HG02759 (cell line): ENCODE data around the gene ZMIZ1.

ENCODE experiments used
- ATAC-seq: cut with Tn5 transposase; IDR thresholded peaks from one replicate; pipeline ENCODE4 v1.9.1; 2021; ENCODE audit warnings: mild to moderate bottlenecking, moderate library complexity; ENCODE audit not compliant: unreplicated experiment

ZMIZ1 gene

DNA sequence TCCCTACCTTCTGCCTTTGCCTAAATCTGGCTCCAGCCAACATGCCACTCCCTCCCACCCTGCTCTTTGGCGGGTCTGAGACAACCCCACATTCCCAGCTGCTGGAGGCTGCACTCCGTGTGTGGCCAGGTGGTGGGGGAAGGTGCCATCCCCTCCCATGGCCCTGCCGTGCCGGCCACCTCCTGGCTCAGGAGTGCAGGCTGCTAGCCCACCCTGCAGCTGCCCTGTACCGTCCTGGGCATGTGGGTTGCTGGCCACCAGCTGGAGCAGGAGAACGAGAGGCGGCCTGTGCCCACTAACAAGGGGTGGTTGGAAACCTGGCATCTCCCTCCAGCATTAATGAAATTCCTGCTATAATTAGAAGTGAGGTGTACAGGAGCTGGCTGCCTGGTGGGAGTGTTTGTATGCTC is 97.6 kb downstream of the ZMIZ1 start:
- no peak for ATAC-seq

DNA sequence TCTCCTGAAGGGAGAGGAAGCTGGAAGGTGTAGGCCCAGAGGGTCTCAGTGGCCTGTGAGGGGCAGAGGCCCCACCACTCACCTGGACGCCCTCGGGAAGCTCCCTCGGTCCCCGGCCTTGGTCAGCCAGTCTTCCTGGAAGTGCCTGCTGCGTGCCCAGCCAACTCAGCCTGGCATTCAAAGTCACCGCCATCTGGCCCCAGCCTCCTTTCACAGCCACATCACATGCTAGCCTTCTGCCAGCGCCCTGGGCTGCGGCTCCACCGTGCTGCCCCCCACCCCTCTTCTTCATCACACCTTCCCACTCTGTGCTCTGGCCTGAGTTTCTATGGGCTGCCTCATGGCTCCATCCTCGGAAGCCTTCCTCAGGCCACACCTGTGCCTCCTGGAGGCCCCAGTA is 98.0 kb downstream of the ZMIZ1 start:
- ATAC-seq: no peak

DNA sequence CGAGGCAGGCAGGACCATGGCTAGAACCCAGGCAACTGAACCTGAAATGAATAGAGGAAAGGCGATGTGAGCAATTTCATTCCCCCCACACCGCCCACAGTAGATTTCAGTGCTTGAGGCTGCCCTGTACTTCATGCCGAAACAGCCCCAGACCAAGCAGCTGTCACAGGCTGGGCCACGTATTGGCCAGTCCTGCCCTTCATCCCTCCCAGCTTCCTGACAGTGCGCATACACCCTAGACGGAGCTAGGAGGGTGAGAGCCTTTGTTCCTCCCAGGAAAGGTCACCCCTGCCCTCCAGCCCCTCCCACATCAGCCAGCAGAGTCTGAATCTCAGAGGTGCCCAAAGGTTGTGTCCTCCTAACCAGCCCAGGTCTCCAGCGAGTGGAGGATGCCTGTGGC is 98.8 kb downstream of the ZMIZ1 start:
- no peak for ATAC-seq

DNA sequence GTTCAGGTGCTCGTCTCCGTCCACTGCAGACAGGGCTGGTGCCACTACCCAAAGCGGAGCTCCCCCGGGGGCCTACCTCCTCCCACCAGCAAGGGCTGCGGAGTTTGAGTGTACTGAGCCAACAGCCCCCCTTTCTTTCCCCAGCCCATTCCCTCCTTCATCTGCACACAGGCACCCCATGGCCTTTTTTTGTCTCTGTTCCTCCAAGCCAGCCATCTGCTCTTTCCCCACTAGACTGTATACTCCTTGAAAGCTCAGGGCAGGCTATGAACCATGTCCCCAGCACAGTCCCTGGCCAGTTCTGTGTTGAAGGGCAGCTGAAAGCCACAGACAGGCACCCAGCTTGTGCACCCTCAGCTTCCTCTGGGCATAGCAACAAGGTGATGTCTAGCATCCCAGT is 99.4 kb downstream of the ZMIZ1 start:
- no peak for ATAC-seq

DNA sequence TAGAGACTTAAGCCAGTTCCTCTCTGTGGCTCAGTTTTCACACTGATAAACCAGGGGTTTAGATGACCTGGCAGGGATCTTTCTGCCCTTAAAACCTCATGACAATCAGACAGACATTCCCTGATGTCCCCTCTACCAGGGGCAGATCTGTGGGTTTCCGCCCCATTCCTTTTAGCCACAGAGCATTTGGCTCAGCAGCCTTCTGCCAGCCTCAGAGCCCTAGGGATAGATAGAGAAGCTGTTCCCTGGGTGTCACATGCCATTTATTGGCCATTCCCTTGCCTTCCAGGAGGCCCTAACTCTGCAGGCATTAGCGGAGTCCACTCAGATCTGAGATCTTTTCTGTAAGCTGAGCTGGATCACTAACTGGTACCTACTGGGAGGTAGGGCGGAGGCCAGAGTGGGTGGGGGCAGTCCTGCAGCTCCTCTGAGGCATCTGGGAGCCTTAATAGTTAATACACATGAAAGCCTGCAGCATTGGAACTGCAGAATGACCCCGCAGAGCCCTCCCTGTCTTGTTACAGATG is 101.5 kb downstream of the ZMIZ1 start:
- ATAC-seq: no peak

DNA sequence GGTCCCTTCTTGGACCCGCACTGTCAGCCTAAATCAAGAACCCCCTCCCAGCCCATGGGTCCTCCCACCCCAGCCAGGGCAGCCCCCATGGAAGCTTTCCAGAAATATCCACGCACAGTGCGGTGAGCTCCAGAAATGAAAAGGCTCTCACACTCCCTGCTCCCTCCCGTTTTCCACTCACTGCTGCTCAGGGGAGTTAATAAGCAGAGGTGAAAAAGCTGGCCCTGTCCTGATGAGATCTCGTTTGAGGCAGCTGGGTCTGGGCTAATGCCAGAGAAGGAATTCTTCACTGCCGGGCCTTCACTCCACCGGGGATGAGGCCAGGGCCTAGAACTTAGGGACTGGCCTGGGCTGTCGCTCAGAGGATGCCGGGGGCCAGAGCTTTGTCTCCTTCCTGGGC is 102.2 kb downstream of the ZMIZ1 start:
- no peak for ATAC-seq

DNA sequence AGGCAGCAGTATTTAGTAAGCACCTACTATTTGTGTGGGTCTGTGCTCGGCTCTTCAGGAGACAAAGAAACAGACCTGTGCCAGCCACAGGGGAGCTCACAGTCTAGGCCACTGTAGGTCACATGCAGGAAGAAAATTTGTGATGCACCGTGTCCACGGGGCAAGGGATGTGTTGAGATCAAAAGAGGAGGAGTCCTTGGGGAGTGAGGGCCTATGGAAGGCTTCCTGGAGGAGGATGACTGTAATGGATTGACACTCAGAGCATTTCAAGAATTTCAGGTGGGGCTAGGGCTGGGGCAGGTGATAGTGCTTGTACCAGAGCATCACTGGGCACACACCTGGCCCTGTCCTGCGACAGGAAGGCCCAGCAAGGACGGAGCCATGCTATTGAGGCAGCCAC is 102.7 kb downstream of the ZMIZ1 start:
- no peak for ATAC-seq

DNA sequence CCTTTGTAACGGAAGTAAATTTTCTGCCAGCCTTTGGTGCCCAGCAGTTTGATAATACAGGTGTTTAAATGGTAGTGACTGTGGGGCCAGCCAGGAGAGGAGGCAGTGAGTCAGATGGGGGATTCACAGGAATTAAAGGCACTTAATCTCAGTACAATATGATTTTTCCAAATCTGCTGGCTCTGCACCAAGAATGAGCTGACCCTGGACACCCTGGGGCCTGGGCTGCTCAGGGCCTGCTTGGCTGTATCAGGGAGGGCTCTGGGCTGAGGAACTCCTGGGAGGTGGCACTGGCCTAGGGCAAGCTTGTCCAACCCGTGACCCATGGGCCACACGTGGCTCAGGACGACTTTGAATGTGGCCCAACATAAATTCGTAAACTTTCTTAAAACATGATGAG is 104.1 kb downstream of the ZMIZ1 start:
- no peak for ATAC-seq

DNA sequence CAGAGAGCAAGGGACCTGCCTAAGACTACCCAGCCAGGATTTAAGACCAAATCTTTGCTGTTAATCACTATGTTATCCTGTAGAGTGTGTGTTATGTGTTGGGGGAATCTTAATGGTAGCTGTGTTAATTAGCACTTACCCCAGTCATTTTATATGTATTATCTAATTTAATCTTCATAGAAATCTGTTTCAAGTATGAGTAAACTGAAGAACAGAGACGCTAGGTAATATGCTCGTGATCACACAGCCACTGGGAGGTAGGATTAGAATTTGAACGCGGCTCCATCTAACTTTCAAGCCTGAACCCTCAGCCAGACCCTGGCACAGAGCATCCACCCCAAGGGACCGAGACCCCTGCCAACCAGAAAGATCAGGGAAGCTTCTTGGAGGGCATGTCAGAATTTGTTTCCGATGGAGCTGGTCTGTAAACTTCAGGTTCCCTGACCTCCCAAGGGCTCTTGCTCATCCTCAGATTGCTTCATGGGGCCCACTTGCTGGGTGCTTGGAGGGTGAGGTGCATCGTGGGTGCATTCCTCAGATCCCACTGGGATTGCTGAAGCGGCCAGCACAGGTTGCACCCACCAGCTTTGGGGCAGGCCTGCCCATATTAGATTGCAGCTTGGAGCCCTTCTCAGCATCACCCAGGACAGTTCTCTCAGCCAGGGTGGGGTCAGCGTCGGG is 105.0 kb downstream of the ZMIZ1 start:
- ATAC-seq: no peak

DNA sequence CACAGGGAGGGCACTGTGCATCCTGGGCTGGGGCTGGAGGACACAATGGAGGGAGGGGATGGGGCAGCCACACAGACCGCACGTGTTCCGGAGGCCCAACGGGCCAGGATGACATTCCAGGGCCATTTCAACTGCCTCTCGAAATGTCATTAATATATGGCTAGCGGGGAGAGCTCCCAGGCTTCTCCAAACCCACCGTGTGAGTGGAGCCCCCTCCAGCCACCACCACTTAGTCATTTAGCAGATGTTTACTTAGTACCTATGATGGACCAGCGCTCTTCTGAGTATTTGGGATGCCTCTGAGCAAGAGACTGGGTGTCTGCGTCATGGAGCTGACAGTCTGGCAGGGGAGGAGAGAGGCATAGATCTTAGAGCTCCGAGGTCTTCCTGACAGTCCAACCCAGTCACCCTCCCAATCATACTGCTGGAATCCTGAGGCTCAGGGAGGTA is 107.3 kb downstream of the ZMIZ1 start:
- no peak for ATAC-seq

DNA sequence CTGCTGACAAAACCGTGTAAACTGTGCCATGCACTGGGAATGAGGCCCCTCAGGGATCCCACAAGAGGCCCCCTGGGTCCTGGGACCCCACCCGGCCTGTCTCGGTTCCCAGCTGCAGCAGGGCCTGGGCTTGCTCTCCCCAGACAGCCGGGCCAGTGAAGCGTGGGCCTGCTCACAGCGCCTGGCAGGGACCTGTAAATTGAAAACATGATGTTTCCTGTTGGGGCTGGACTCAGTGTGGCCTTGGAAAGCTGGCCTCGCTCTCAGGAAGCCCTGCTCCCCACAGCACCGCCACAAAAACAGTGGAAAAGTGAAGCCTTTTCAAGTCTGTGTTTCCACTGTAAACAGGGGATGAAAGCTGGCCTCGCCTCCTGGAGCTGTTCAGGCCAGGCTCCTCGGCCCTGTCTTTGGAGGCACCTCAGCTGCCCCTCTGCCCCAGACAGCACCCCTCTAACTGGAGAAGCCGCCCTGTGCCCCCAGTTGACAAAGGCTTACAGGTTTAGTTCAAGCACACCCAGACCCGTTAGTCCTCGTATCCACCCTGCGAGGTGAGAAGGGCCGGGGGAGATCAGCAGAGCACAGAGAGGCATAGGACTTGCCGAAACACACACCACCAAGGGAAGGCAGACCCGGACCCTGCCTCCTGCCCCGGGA is 108.3 kb downstream of the ZMIZ1 start:
- ATAC-seq: no peak

DNA sequence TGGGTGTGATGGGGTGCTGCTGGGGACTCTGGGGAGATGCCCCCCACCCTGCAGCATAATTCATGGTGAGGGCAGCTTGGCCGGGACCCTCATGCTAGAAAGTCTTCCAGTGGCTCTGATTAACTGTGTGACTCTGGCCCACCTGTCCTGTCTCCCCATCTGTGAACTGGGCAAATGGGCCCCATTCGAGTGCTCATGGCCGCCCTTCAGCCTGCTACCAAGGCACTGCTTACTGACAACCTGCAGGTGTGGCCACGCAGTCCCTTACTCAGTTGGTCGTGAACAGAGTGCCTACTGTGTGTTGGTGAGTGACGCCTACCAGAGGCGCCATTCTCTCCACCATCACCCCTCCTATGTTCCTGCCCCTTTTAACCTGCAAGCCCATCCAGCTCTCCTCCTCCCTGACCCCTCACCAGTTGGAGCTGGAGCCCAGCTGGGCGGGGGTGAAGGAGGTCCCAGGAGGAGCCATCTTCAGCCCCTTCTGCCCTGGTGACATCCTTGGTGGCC is 109.4 kb downstream of the ZMIZ1 start:
- no peak for ATAC-seq

DNA sequence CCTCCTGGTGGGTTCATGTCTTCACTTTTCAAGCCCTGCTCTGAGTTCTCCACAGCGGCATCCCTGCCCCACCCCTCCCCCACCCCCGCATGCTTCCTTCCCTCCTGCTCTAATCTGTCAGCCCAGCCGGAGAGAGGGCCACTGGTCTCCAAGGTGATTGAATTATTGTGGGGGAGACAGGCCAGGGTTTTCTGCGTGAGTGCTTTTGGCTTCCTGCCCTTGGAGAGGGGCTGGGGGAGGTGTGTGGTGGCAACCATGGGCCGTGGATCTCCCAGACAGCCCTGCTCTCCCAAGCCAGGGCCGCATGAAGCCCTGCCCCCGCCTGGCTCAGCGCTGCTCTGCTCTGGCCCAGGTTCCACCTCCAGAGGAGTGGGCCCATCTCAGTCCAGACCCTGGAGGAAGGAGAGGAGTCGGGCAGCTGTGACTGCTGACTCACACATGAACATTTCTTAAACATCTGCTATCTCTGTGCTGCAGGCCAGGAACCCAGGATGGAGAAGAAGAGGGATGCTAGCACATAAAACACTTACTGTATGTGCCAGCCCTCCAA is 109.9 kb downstream of the ZMIZ1 start:
- no peak for ATAC-seq

DNA sequence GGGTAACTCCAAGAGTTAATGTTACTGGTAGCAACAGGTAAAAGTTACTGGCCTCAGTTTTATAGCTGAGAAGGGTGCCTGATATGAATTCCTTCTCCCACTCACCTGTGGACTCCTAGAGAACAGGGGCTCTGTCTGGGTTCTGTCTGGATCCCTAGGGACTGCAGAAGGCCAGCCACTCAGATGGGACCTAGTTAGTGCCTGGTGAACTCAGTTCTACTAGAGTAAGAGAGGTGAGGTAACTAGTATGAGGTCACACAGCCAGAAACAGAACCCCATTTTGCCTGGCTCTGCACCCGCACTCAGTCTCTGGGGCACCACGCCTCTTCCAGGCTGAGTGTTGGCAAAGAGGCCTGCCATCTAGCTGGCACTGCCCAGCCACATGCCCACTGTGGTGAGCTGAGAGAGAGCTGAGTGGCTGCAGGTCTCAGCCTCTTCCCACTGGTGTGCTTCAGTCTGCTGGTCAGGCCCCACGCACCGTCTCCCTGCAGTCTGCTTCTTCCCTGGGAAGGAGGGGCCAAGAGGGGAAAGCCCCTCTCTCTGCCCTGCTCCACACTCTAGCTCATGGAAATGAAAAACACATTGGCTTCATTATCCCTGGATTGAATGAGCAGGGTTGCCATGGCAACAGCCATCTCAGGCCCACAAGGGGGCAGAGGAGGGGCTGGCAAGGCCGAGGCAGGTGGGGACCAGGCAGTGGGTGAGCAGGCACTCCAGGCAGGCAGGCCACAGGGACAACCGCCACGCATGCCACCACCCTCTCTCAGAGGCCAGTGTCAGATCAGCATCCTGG is 110.6 kb downstream of the ZMIZ1 start:
- no peak for ATAC-seq

DNA sequence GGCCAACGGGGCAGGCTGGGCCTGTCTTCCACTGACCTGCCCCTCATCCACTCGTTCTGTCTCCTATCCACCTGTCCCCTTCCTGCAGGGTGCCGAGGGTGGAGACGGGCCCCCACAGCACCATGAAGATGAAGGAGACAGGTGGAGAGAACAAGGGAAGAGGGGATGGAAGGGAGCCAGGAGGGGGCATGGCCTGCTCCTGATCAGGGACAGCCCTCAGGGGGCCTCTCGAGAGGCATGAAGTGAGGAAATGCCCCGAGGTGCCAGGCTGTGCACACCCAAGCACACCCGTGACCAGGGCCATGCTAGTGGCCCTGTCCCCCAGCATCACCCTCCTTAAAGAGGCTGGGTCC is 111.2 kb downstream of the ZMIZ1 start:
- ATAC-seq: no peak

DNA sequence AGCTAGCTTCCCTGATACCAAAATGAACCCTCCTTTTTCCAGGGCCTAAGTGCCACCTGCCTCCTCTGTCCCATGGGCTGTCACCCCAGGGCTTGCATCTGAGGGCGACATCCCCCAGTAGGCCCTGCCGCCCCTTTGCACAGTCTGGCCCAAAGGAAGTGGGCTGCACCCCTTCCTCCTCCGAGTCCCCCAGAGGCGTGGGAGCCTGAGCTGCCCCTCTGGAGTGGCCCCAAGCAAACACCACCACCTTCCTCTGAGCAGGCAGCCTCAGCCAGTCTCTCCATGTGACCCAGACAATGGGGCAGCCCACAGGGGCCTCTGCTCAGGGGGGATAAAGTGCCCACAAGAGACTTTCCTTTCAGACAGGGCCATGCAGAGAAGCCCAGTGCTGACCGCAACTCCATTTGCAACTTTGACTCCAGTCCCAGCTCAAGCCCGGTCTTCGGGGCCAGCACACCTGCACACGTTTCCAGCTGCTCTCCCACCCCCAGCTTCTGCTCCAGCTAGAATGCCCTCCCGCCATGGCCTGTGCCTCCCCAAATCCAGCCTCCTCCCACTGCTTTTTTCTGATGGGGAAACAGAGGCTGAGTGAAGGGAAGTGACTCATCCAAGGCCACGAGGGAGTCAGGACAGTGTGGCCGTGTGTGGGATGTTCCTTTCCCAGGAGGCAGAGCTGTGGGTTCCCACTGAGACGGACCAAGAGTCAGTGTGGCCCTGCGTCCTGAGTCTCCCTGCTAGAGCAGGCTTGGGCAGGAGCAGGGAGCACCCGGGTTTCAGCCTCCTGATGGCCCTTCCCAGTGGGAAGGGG is 111.9 kb downstream of the ZMIZ1 start:
- no peak for ATAC-seq

DNA sequence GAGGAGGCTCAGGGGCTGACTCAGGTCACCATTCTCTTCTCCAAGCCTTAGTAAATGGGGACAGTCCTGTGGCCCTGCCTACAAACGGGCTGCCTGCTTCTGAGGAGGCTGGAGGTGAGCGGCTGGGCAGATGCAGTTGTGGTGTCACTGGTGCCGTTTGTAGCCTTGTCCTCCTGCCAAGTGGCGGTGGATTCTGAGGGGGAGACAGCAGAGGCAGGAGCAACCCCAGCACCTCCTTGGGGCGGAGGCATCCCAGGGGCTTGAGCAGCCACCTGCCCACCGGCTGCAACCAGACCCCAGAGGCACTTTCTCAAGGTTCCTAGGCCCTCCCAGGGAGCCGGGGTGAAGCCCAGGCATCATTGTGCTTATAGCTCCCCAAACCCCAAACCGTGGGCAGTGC is 112.5 kb downstream of the ZMIZ1 start:
- ATAC-seq: no peak

DNA sequence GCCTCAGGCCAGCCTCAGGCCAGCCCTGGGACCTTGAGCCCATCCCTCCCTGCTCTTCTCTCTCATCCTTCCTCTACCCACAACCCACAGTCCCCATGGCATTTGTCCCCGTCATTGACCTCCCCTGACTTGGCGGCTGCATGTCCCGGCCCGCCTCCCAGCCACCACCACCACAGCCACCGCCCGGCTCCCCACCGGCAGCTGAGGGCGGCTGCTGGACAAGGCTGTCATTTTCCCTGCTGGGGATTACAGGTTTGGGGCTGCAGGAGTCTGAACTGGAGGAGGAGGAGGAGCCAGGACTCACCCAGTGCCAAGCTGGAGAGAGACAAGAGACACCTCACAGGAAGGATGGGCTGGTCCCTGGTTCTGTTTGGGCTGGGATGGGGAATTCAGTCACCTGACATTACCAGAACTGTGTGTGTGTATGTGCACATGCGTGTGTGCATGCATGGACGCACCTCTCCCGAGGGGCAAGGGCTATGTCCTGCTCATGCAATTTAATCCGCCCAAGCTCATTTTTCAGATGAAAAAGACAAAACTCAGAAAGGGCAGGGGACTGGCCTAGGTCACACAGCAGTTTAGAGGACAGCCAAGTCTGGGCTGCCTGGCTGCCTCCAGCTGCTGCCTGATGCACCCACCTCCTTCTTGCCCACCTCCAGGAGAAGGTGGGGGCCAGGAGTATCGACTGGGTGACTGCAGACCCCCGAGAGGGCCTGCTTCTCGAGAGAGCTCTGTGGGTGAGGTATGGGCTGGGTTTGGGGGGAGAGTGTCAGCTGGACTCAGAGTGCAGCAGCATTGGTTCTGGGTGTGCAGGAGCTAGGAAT is 113.1 kb downstream of the ZMIZ1 start:
- no peak for ATAC-seq

DNA sequence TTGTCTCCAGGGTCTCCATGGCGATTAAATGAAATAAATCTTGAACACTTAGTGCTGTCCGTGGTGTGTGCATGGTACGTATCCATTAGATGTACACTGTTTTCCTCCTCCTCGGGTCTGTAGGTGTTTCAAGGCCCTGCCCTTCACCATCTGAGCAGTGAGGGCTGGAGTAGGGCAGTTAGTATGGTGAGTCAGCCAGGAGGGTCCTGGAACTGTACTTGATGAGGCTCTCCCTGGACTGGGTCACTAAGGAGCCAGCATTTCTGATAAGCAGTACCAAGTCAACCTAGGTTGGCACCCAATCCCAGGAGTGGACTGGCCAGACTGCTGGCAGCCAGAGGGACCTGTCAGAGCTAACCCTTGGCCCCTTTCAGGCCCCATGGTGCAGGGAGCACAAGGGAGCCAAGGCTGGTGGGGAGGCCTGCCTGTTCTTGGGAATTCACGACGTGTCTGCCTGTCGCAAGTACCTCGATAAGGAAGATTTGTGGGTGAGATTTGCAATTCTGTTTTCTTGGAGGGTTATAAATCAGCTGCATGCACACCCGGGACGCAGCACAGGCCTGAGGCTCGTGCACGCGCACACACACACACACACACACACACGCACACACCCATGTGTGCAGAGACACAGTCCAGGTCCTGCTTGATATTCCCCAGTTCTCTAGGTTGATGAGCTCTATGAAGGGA is 114.2 kb downstream of the ZMIZ1 start:
- ATAC-seq: no peak
